Memory B cell (primary cell): Measurements from ENCODE around the gene LRRC26.
A peak's percentile ranks its signal among the peaks of the same experiment; 100 is the strongest.
"Not testable (repeated sequence)": the region's sequence is repeated elsewhere in the genome, so short reads cannot be mapped to it uniquely, and the experiment has no call there.

ENCODE experiments used
- ATAC-seq: fragments of 150-1000 bp; cut with Tn5 transposase; 2 replicates; pipeline ENCODE4 v1.10.0; 2021; ENCODE audit warnings: low read depth, mild to moderate bottlenecking, moderate library complexity
- DNase-seq, 2 donors: peaks; one replicate each; pipeline ENCODE4 v3.0.0; 2022; ENCODE audit warnings: low spot score in 2 of 2
- H3K27ac Mint-ChIP-seq: one replicate; pipeline ENCODE4 v1.8.0; 2022; ENCODE audit warnings: mild to moderate bottlenecking, moderate library complexity, mixed read lengths
- H3K27me3 Mint-ChIP-seq: one replicate; pipeline ENCODE4 v1.8.0; 2022; ENCODE audit warnings: mixed read lengths
- H3K36me3 Mint-ChIP-seq: one replicate; pipeline ENCODE4 v1.8.0; 2022; ENCODE audit warnings: mild to moderate bottlenecking, mixed read lengths
- H3K4me1 Mint-ChIP-seq: one replicate; pipeline ENCODE4 v1.8.0; 2022; ENCODE audit warnings: mixed read lengths
- H3K4me3 Mint-ChIP-seq: one replicate; pipeline ENCODE4 v1.8.0; 2022; ENCODE audit warnings: mild to moderate bottlenecking, moderate library complexity, mixed read lengths
- H3K9me3 Mint-ChIP-seq: one replicate; pipeline ENCODE4 v1.8.0; 2022; ENCODE audit warnings: mixed read lengths

The LRRC26 gene

GRCh38 chr9:137139468-137140150 lies 30.2 kb downstream of the LRRC26 start:
- Mint-ChIP-seq H3K4me3 (peak overlapping the region; percentile 21), H3K9me3 (no peaks in the 10 kb centered on the region), H3K4me1 (peaks cover 10% of the 10 kb centered on the region), H3K36me3 (no peaks in the 10 kb centered on the region), H3K27me3 (peaks cover 45% of the 10 kb centered on the region), H3K27ac (peak overlapping the region; percentile 53)
- DNase-seq = no peak
- ATAC-seq = no peak

DNA sequence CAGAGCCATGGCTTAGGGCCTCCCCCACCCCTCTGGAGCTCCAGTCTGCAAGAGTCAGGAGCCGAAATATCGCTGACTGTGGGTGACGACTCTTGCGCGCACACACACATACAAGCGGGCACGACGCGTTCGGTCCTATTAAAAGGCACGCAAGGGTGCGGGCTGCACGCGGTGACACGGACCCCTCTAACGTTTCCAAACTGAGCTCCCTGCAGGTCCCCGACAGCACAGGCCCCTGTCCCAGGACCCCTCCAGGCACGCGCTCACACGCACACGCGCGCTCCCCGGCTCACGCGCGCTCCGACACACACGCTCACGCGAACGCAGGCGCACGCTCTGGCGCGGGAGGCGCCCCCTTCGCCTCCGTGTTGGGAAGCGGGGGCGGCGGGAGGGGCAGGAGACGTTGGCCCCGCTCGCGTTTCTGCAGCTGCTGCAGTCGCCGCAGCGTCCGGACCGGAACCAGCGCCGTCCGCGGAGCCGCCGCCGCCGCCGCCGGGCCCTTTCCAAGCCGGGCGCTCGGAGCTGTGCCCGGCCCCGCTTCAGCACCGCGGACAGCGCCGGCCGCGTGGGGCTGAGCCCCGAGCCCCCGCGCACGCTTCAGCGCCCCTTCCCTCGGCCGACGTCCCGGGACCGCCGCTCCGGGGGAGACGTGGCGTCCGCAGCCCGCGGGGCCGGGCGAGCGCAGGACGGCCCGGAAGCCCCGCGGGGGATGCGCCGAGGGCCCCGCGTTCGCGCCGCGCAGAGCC lies 31.0 kb downstream of the LRRC26 start, which contains the start of gene GRIN1:
TSS of gene GRIN1 (plus strand) at position 433 of the 746 bp plus-strand sequence. CDS start 333 bp downstream, outside the sequence.
- ATAC-seq (peak; percentile 52), DNase-seq (no peak)
- Mint-ChIP-seq H3K4me1 (peaks cover 10% of the 10 kb centered on the region), H3K9me3 (no peaks in the 10 kb centered on the region), H3K27me3 (peaks cover 40% of the 10 kb centered on the region), H3K27ac (peak within 1 kb of the TSS; percentile 53), H3K4me3 (peak within 1 kb of the TSS; percentile 21), H3K36me3 (no peaks in the 10 kb centered on the region)

DNA sequence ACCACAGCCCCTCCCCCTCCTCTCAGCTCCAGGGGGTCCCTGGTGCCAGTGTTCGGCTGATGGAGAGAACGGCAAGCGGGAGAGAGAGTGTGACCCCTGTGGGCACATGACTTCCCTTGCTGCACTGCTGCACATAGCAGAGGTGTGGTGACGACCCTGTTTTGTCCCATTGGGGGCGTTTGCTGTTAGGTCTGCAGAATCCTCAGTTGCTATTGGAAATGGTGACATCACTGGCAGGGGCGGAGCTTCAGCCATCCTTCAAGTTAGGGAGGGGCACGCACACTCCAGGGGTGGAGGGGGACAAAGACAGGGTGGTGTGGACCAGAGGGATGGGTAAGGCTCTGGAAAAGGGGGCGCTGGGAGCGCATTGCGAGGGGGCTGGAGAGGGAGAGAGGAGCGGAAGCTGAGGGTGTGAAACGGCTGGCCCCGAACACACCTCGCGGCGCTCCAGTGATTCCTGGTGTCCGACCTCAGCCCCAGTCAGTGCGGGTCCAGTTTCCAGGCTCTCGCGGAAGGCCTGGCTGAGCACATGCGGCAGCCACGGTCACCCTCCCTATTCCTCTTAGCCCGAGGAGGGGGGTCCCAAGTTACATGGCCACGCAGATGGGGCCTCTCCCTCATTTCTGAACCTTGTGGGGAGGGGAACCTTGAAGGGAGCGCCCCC lies 31.7 kb downstream of the LRRC26 start:
- no peak overlapping the region for H3K27ac Mint-ChIP-seq
- H3K36me3 Mint-ChIP-seq = no peaks in the 10 kb centered on the region
- H3K4me3 Mint-ChIP-seq = no peak overlapping the region
- H3K27me3 Mint-ChIP-seq = peaks cover 40% of the 10 kb centered on the region
- peaks cover 10% of the 10 kb centered on the region for H3K4me1 Mint-ChIP-seq
- H3K9me3 Mint-ChIP-seq = no peaks in the 10 kb centered on the region
- no peak for DNase-seq
- no peak for ATAC-seq

- Mint-ChIP-seq H3K9me3 (no peaks in the 10 kb centered on the region), H3K27ac (no peak overlapping the region), H3K36me3 (no peaks in the 10 kb centered on the region), H3K27me3 (peaks cover 35% of the 10 kb centered on the region), H3K4me1 (peaks cover 7% of the 10 kb centered on the region), H3K4me3 (no peak overlapping the region)
- ATAC-seq (no peak), DNase-seq (no peak)
Observed at GRCh38 chr9:137136881-137137607, 32.8 kb downstream of the LRRC26 start.

GRCh38 chr9:137136261-137136880 lies 33.5 kb downstream of the LRRC26 start:
- Mint-ChIP-seq H3K27me3 (peaks cover 31% of the 10 kb centered on the region), H3K27ac (no peak overlapping the region), H3K9me3 (no peaks in the 10 kb centered on the region), H3K4me1 (peaks cover 7% of the 10 kb centered on the region), H3K36me3 (no peaks in the 10 kb centered on the region), H3K4me3 (no peak overlapping the region)
- ATAC-seq (peak; percentile 32), DNase-seq (no peak)

DNA sequence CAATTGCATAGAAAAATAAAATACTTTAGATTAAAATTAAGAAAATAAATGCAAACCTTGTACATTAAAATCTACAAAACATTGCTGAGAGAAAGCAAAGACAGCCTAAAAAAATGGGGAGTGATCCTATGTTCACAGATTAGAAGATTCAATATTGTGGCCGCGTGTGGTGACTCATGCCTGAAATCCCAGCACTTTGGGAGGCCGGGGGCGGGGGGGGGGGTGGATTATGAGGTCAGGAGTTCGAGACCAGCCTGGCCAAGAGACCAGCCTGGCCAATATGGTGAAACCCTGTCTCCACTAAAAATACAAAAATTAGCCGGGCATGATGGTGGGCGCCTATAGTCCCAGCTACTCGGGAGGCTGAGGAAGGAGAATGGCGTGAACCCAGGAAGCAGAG lies 34.7 kb downstream of the LRRC26 start:
- H3K9me3 Mint-ChIP-seq, H3K36me3 Mint-ChIP-seq, H3K27ac Mint-ChIP-seq, DNase-seq, H3K4me3 Mint-ChIP-seq, H3K4me1 Mint-ChIP-seq, ATAC-seq: not testable (repeated sequence)
- peaks cover 23% of the 10 kb centered on the region for H3K27me3 Mint-ChIP-seq

DNA sequence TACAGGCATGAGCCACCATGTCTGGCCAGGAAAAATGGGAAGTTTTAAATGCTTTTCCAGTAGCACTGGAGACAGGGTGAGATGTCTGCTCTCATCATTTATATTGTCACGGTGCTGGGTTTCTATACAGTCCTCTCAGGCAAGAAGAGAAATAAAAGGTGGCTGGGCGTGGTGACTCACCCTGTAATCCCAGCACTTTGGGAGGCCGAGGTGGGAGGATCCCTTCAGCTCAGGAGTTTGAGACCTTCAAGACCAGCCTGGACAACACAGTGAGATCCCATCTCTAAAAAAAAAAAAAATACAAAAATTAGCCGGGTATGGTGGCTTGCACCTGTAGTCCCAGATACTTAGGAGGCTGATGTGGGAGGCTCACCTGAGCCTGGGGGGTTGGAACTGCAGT lies 35.7 kb downstream of the LRRC26 start:
- no peak for DNase-seq
- no peak overlapping the region for H3K27ac Mint-ChIP-seq
- no peaks in the 10 kb centered on the region for H3K9me3 Mint-ChIP-seq
- H3K36me3 Mint-ChIP-seq = no peaks in the 10 kb centered on the region
- ATAC-seq = no peak
- H3K4me1 Mint-ChIP-seq = peaks cover 7% of the 10 kb centered on the region
- H3K4me3 Mint-ChIP-seq = no peak overlapping the region
- peaks cover 16% of the 10 kb centered on the region for H3K27me3 Mint-ChIP-seq

DNA sequence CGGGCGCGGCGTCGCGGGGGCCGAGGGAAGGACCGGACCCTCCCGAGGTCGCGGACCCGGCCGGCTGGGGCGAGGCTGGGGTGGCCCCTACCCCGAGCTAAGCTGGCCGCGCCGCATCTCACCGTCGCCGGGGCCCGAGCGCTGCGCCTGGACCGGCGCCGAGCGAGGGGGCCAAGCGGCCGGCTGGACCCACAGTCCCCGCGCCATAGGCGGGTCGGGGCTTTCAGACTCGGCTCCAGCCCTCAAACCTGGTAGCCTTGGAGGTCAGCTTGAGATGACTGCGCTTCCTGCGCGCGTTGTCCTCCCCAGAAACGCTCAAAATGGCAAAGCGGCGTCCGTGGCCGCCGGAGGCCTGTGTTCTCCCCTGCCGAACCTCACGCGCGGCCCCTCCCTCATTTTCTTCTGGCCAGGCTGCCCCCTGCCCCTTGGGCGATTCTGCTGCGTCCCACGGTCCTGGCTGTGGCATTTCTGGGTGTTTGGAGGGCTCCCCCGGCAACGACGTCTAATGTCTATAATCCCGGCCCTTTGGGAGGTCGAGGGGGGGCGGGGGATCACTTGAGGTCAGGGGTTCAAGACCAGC lies 39.6 kb downstream of the LRRC26 start:
- H3K9me3 Mint-ChIP-seq = no peaks in the 10 kb centered on the region
- no peak for ATAC-seq
- H3K4me3 Mint-ChIP-seq = peak overlapping the region; percentile 78
- no peaks in the 10 kb centered on the region for H3K27me3 Mint-ChIP-seq
- H3K27ac Mint-ChIP-seq = peak overlapping the region; percentile 39
- no peak for DNase-seq
- H3K36me3 Mint-ChIP-seq = no peaks in the 10 kb centered on the region
- peaks cover 24% of the 10 kb centered on the region for H3K4me1 Mint-ChIP-seq

DNA sequence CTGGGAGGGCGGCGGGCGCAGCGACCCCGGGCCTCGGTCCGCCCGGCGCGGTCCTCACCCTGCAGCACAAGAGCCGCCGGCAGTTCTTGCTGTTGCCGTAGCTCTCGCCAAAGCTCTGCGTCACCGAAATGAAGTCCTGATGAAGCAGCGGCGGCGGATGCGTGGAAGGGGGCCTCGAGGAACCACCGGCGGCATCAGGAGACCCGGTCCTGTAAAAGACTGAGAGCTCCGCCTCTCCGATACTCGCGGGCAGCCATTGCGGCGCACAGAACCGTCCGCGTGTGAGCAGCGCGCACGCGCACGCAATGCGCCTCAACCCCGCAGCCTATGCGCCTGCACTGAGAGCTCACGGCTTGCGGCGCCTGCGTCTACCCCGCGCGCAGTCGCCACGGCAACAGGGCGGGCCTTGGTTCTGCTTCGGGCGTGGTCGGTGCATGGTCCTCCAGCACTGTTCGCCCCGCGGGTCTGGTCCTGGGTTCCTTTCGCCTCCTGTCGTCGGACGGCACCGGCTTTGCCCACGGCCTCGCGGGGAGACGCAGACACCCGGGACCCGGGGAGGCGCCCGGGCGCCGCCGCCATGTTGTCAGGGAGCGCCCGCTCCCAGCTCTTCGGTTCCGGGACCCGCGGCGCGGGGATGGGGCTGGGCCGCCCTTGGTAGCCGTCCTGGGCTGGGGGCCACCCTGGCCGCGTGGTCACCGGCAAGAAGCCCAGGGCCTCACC lies 40.2 kb downstream of the LRRC26 start:
- peak overlapping the region; percentile 94 for H3K4me3 Mint-ChIP-seq
- H3K27ac Mint-ChIP-seq = peak overlapping the region; percentile 94
- ATAC-seq = peak; percentile 93
- no peaks in the 10 kb centered on the region for H3K27me3 Mint-ChIP-seq
- peaks cover 24% of the 10 kb centered on the region for H3K4me1 Mint-ChIP-seq
- DNase-seq = peak; percentile 85 to 88
- no peaks in the 10 kb centered on the region for H3K9me3 Mint-ChIP-seq
- no peaks in the 10 kb centered on the region for H3K36me3 Mint-ChIP-seq

DNA sequence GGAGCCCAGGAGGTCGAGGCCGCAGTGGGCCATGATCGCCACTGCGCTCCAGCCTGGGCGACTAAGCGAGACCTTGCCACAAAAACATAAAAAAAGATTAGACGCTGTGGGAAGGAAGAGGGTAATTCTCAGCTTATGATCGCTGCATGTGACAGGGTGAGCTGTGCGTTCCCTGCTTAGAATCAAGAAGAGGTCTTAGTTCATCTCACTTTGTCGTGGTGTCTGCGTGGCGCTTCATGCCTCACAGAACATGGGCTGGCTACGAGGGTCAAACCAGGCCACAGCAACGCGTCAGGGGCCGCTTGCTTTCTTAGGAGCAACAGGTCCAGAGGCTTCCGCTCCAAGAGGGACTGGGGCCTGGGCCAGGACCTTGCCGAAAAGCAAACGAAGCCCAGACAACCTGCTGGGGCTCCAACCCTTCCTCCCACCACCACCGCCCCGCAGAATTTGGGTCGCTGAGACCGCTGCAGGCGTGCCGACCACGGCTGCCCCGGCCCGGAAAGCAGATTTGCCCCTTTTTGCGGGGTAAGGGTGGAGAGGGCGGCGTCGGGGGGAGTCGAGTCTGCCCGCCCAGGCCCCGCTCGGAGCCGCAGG lies 40.9 kb downstream of the LRRC26 start:
- ATAC-seq (peak; percentile 0), DNase-seq (no peak)
- Mint-ChIP-seq H3K9me3 (no peaks in the 10 kb centered on the region), H3K4me3 (peak overlapping the region; percentile 94), H3K4me1 (peaks cover 24% of the 10 kb centered on the region), H3K27me3 (no peaks in the 10 kb centered on the region), H3K27ac (peak overlapping the region; percentile 94), H3K36me3 (no peaks in the 10 kb centered on the region)

- H3K27me3 Mint-ChIP-seq = no peaks in the 10 kb centered on the region
- H3K4me1 Mint-ChIP-seq = peaks cover 27% of the 10 kb centered on the region
- ATAC-seq = no peak
- no peaks in the 10 kb centered on the region for H3K9me3 Mint-ChIP-seq
- peak overlapping the region; percentile 94 for H3K4me3 Mint-ChIP-seq
- no peak for DNase-seq
- H3K36me3 Mint-ChIP-seq = no peaks in the 10 kb centered on the region
- H3K27ac Mint-ChIP-seq = peak overlapping the region; percentile 94
Observed at GRCh38 chr9:137128158-137128861, 41.5 kb downstream of the LRRC26 start.
